ENCODE results near the gene ZNF207.
A peak's percentile ranks its signal among the peaks of the same experiment; 100 is the strongest.
"Not testable (repeated sequence)": the region's sequence is repeated elsewhere in the genome, so short reads cannot be mapped to it uniquely, and the experiment has no call there.

ZNF207 gene

DNA sequence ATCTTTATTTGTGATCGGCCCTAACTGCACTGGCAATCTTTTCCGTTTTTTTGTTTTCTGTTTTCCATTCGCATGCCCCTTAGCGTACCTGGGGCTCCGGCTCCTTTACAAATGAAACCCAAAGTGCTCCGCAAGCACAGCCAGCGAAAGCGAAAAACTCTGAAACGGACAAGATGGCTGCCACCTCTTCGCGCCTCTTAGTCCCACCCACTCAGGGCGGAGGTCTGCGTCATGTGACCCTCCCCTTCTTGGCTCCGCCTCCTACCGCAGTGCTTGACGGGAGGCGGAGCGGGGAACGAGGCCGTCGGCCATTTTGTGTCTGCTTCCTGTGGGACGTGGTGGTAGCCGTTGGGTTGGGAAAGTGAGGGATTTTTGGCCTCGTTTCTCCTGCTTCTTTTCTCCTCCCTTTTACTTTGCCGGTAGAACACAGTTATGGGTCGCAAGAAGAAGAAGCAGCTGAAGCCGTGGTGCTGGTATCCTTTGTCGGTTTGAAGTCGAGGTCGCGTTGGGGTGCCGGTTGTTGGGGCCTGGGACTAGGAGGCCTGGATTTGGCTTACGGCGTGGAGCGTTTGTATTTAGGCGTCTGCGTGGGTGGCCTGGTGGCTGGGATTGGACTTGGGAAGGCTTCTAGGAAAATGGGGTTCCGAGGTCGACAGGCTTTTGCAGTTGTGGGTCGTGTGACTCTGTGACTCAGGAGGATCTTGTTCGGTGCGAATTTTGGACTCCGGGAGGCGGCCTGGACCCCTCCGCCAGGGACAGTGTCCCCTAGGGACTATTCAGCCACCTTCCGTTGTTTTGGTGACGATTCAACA, at the start of gene ZNF207:
Gene ZNF207 (plus strand): TSS at position 304 of the 812 bp plus-strand sequence. CDS start 129 bp downstream, at position 433.
- DNase-seq, result peak; percentile 97

GRCh38 chr17:32302037-32302436, 47.9 kb upstream of the ZNF207 start:
- DNase-seq, result no peak

GRCh38 chr17:32302860-32303649, 46.9 kb upstream of the ZNF207 start:
- DNase-seq, result no peak

DNA sequence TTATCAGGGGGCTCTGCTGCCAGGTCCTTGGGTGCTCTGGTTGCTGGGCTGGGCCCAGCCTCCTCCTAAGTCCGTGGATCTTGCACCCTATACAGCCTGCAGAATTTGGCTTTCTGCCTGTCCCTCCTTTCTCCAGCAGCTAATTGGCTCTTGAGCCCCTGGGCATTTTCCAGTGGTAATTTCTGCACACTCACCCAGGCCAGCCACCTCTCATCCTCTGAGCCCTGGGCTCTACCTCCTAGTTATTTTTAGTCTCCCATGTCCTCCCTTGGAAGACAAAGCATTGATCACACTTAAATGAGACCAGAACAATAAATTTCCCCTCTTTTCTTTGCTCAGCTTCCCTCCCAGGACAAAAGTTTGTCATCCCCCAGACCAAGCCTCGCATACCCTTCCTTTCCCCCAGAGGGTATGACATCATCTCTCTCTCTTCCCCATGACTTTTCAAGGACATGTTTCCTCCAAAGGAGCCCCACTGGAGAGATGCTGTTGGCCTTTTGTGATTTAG, 46.1 kb upstream of the ZNF207 start:
- DNase-seq, result no peak

DNA sequence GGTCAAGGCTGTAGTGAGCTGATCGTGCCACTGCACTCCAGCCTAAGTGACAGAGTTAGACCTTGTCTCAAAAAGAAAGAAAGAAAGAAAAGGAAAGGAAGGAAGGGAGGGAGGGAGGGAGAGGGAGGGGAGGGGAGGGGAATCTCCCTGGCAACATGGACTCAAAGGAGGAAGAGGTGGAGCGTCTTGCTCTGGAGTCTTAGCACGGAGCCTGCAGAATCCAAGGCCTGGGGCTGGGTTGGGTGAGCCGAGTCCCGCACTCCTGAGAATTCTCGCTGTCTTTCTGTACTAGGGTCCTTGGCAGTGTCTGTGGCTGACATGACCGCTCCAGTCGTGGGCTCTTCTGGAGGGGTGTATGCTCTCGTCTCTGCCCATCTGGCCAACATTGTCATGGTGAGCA, 44.9 kb upstream of the ZNF207 start:
- no peak for DNase-seq

DNA sequence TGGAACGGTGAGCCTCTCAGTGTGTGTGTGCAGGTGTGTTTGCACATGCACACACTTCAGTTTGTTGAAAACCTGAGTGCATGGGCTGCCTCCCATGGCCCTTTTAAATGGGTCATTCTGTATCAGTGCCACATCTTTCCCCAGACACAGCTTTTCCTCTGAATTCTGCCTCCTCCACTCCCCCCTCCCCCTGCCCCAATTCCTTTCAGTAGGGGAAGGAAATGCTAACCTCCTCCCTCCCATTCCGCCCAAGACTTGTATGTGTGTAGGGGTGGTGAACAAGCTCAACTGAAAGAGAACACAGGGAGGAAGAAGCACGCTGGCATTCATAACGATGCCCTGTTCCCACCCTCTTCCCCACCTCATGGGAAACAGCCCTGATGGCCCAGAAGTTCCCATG, 42.3 kb upstream of the ZNF207 start:
- no peak for DNase-seq

- no peak for DNase-seq
These were observed 38.9 kb upstream of the ZNF207 start for GRCh38 chr17:32311028-32311536.

GRCh38 chr17:32314636-32315035, 35.3 kb upstream of the ZNF207 start:
- DNase-seq, result no peak

- DNase-seq, result no peak
These were observed 34.8 kb upstream of the ZNF207 start for GRCh38 chr17:32315171-32315570.

GRCh38 chr17:32316653-32317052, 33.3 kb upstream of the ZNF207 start:
- not testable (repeated sequence) for DNase-seq

DNA sequence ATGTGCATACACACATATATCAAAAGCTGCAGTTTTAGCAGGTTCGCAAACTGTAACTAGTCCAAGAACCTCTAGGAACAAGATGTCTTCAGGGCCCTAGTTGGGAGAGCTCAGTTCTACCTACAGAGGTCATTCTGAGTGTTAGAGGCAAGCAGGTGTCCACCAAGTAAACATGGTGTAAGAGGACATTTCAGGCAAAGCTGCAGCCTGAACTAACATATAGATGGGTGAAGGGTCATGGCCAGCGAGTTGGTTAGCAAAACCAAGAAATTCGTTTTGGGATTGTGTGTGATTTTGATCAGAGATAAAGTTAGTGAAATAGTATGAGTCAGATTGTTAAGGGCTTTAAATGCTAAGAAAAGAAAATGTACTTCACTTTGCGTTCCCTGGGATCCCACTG, 32.6 kb upstream of the ZNF207 start:
- DNase-seq, result no peak

- DNase-seq, result no peak
These were observed 31.9 kb upstream of the ZNF207 start for GRCh38 chr17:32318071-32318470.

DNA sequence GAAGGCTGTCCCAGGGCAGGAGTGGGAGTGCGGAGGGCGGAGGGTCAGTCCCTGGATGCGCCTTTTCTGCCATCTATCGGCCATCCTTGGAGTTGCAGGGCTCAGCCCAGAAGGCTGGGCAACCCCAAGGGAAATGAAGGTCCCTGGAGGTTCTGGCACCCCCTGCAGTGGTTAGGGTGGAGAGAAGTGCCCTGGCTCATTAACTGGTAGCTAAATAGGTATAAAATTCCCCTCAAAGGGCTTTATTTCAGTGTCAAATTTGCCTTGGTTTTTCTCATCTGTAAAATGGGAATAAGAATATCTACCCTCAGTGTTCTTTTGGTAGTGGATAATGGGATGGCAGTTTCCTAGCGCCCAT, 30.4 kb upstream of the ZNF207 start:
- DNase-seq, result peak; percentile 90

GRCh38 chr17:32320080-32320479, 29.9 kb upstream of the ZNF207 start:
- not testable (repeated sequence) for DNase-seq

- DNase-seq, result no peak
These were observed 29.1 kb upstream of the ZNF207 start for GRCh38 chr17:32320847-32321246.

- no peak for DNase-seq
These were observed 26.9 kb upstream of the ZNF207 start for GRCh38 chr17:32323046-32323445.

- peak; percentile 68 for DNase-seq
These were observed 26.0 kb upstream of the ZNF207 start for GRCh38 chr17:32323811-32324491.

- DNase-seq, result no peak
These were observed 22.0 kb upstream of the ZNF207 start for GRCh38 chr17:32327911-32328310.

DNA sequence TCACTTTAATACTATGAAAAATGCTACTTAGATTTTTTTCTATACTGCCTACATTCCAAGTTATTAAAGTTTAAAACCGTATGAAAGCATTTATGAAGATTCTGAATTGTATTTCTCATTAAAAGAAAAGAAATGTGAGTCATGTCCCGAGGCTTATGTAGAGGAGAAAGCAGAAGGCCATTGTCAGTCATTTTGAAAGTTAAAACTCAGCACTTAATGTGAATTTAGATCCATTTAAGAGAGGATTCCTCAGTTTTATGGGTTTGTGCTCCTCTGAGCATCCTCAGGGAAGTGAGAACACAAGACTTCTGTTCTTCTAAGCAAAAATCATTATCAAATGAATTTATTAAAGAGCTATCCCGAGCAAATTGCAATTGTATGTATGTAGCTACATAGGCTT, 19.8 kb upstream of the ZNF207 start:
- peak; percentile 47 for DNase-seq

- peak; percentile 74 for DNase-seq
These were observed 18.5 kb upstream of the ZNF207 start for GRCh38 chr17:32331243-32332040.

DNA sequence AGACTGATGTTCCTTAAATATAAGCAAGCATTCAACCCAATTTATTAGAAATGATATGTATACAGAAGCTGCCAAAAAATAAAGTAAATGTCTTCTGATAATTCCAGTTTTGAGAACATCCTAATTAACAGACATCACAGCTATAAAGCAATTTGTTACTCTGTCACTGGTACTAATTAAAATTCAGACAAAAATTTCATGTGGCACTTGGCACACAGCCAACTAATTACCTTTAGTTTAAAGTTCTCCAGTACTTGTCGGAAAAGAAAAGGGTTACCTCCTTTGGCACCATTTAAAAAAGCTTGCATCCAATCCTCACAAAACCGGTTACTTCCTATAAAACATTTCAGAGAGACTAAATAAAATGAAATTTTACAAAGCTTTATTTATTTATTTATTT, 16.8 kb upstream of the ZNF207 start:
- DNase-seq, result no peak

- DNase-seq, result no peak
These were observed 14.9 kb upstream of the ZNF207 start for GRCh38 chr17:32335046-32335445.

Measured in activated CD4-positive, alpha-beta T cell treated with anti-CD3 and anti-CD28 coated beads, Interleukin-2, Interleukin-6, amounts not matched to agents 100 ng/mL and 50 ng/mL, durations not matched to agents 16 hours and 8 hours (primary cell).